Measurements from ENCODE around the gene TXNRD1.

DNA sequence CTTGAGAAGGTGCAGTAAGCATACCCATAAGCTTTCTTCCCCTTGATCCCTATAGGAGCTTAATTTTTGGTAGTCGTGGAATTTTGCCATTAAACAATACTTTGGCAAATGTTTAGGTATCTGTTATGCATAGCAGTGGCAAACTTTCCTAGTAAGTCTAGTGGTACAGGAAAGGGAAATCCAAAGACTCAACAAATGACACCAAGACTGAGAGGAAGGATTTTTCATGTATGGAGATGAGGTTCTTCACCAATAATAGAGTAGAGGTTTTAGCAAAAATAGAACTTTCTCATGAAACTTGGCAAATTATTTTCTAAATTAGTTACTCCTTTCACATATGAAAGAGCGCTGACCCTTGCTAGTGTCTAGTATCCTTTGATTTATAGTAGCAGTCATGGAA is 90.8 kb downstream of the TXNRD1 start:
- TF ChIP-seq, protein P1, sequence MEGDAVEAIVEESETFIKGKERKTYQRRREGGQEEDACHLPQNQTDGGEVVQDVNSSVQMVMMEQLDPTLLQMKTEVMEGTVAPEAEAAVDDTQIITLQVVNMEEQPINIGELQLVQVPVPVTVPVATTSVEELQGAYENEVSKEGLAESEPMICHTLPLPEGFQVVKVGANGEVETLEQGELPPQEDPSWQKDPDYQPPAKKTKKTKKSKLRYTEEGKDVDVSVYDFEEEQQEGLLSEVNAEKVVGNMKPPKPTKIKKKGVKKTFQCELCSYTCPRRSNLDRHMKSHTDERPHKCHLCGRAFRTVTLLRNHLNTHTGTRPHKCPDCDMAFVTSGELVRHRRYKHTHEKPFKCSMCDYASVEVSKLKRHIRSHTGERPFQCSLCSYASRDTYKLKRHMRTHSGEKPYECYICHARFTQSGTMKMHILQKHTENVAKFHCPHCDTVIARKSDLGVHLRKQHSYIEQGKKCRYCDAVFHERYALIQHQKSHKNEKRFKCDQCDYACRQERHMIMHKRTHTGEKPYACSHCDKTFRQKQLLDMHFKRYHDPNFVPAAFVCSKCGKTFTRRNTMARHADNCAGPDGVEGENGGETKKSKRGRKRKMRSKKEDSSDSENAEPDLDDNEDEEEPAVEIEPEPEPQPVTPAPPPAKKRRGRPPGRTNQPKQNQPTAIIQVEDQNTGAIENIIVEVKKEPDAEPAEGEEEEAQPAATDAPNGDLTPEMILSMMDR (IDR thresholded peaks at IDR 0.05 in 2 of 3, conservative IDR thresholded peaks at IDR 0.05 in 1 of 3; ENCODE audit: borderline replicate concordance in 1 of 3, insufficient read depth in 1 of 3, low read depth in 2 of 3, low read length in 2 of 3), result no peak
- TF ChIP-seq POLR2A (IDR thresholded peaks at IDR 0.05; ENCODE audit: borderline replicate concordance, extremely low read depth, insufficient read depth, insufficient read length) (no peak), SRF (IDR thresholded peaks at IDR 0.05; ENCODE audit: low read depth) (no peak), SP1 (IDR thresholded peaks at IDR 0.05; ENCODE audit: low read depth) (no peak)
- TF ChIP-seq, protein P2, sequence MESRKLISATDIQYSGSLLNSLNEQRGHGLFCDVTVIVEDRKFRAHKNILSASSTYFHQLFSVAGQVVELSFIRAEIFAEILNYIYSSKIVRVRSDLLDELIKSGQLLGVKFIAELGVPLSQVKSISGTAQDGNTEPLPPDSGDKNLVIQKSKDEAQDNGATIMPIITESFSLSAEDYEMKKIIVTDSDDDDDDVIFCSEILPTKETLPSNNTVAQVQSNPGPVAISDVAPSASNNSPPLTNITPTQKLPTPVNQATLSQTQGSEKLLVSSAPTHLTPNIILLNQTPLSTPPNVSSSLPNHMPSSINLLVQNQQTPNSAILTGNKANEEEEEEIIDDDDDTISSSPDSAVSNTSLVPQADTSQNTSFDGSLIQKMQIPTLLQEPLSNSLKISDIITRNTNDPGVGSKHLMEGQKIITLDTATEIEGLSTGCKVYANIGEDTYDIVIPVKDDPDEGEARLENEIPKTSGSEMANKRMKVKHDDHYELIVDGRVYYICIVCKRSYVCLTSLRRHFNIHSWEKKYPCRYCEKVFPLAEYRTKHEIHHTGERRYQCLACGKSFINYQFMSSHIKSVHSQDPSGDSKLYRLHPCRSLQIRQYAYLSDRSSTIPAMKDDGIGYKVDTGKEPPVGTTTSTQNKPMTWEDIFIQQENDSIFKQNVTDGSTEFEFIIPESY (IDR thresholded peaks at IDR 0.05; ENCODE audit: extremely low read depth, insufficient replicate concordance, low read length), result no peak
